ENCODE measurements around the gene FBXO42. TPM values are rescaled to one million over a fixed set of nuclear protein-coding genes. Genes with fewer than 3 reads are reported as not detected.

Gene FBXO42
- total and polyA plus RNA-seq, 9 of the 15 experiments (the other 6 are each of a cell fraction or from before 2014, with no cell fraction given): 7.2 to 24.8 (median 17.4) TPM

DNA sequence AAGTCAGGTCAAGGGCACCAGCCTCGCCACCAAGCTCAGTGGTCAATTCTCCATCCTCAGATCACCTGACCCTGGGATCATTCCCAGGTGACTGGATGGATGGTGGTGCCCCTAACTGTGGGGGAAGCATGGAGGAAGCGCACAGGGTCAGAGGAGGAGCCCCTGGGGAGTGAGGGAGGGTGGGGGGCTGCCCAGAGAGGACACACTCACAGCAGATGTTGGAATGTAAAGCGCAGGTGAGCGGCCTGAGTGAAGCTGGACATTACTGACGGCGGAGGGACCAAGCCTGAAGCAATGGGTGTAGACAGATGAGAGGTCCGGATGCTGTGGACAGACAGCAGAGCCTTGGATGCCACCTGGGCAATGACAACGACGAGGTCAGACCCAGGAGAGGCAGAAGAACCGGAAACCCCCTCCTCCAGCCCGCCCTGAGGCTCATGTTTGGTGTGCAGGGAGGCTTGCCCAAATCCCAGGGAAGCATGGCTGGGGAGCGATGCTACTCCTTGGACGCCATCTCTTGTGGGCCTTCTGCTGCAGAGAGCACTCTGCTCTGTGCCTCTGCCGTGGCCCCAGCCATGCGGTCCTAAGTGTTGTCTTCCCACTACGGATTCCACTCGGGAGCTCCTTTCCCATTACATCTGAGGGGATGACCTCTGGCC is 109.6 kb downstream of the FBXO42 start:
- Histone ChIP-seq H3K4me2 (ENCODE audit: insufficient read depth, low read length) (no peak overlapping the region), H4K20me1 (replicated peaks; ENCODE audit: control insufficient read depth, insufficient read depth, low read length) (no peaks in the 10 kb centered on the region), H3K4me3 (no peak overlapping the region), H3K4me1 (replicated peaks in 1 of 2; ENCODE audit: control insufficient read depth in 2 of 2, insufficient read depth in 2 of 2, low read length in 2 of 2) (peaks cover 9 to 28% of the 10 kb centered on the region in 2 experiments), H3K36me3 (ENCODE audit: control insufficient read depth, insufficient read depth, low read length) (peaks cover 10% of the 10 kb centered on the region), H3K9me3 (replicated peaks; ENCODE audit: control insufficient read depth, insufficient read depth, low read depth, low read length) (no peaks in the 10 kb centered on the region), H3K79me2 (ENCODE audit: control insufficient read depth, insufficient read depth, low read length) (no peaks in the 10 kb centered on the region), H3K9me1 (ENCODE audit: control insufficient read depth, insufficient read depth, low read length) (no peaks in the 10 kb centered on the region), H2AFZ (ENCODE audit: low read depth, low read length) (no peak overlapping the region), H3K27ac (ENCODE audit: extremely low read depth, low read depth, low read length) (no peak overlapping the region), H3K9ac (ENCODE audit: insufficient read depth in 1 of 2, low read depth in 2 of 2, low read length in 2 of 2) (peak overlapping the region in 1 of 2 experiments; percentile 72; a peak in 2 of 4 replicates), H3K27me3 (ENCODE audit: control insufficient read depth in 2 of 2, insufficient read depth in 2 of 2, low read length in 2 of 2) (no peaks in the 10 kb centered on the region)
- ChIA-PET CTCF (ENCODE audit: low intra/inter-chr PET ratio) (interaction anchor here (2.7 kb wide), 1 partner anchor 164 kb away, joined by 38 read pairs; no protein-coding TSS in a partner anchor), POLR2A (interaction anchor here (0.6 to 1.6 kb wide), 12 partner anchors 11 to 546 kb away, joined by 3 to 6 read pairs (median 4); no protein-coding TSS in a partner anchor)
- in situ Hi-C loops (cut with MboI) (loop anchor here (5.0 kb wide), 1 partner anchor 160 kb away; no protein-coding TSS in a partner anchor), intact Hi-C loops (cut with micrococcal nuclease) (no loop called here)
- DNase-seq (ENCODE audit: extremely low read depth in 1 of 4, low spot score in 3 of 4) (no peak), ATAC-seq (no peak), FAIRE-seq (no peak)
- WGBS (ENCODE audit: insufficient coverage, low coverage, missing lambda C conversion rate): 60% methylated on average over 17 of the region's 17 CpGs
- TF ChIP-seq FOXP1 (CRISPR knock-in tag; IDR thresholded peaks at IDR 0.05) (no peak), POLR2G (IDR thresholded peaks at IDR 0.05; ENCODE audit: low read depth, low read length) (peak; percentile 68), RBM22 (IDR thresholded peaks at IDR 0.05; ENCODE audit: low read depth, low read length, poor library complexity, severe bottlenecking) (peak; percentile 79)
- BruUV-seq (replicated peaks): no TSS peak

DNA sequence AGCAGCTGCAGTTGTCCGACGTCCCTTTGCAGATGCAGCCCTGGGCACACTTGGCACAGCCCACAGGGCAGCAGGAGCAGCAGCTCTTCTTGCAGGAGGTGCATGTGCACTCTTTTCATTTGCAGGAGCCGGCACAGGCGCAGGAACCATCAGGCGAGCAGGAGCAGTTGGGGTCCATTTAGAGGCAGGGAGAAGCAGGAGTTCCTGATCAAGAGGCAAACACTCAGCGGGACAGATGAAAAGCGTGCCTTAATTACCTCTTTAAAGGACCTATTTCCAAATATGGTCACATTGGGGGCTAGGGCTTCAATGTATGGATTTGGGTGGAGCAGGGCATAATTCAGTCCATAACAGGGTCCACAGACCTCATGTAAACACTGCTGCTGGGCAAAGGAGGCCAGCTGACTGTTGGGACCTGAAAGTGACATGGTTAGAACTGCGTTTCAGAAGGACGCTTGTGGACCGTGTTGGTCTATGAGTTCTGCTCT is 111.0 kb downstream of the FBXO42 start:
- Histone ChIP-seq H3K9me3 (replicated peaks; ENCODE audit: control insufficient read depth, insufficient read depth, low read depth, low read length) (no peaks in the 10 kb centered on the region), H3K79me2 (ENCODE audit: control insufficient read depth, insufficient read depth, low read length) (peaks cover 6% of the 10 kb centered on the region), H4K20me1 (replicated peaks; ENCODE audit: control insufficient read depth, insufficient read depth, low read length) (no peaks in the 10 kb centered on the region), H3K27me3 (ENCODE audit: control insufficient read depth in 2 of 2, insufficient read depth in 2 of 2, low read length in 2 of 2) (no peaks in the 10 kb centered on the region), H3K4me3 (no peak overlapping the region), H2AFZ (ENCODE audit: low read depth, low read length) (no peak overlapping the region), H3K4me2 (ENCODE audit: insufficient read depth, low read length) (no peak overlapping the region), H3K9me1 (ENCODE audit: control insufficient read depth, insufficient read depth, low read length) (no peaks in the 10 kb centered on the region), H3K36me3 (ENCODE audit: control insufficient read depth, insufficient read depth, low read length) (no peaks in the 10 kb centered on the region), H3K27ac (ENCODE audit: extremely low read depth, low read depth, low read length) (no peak overlapping the region), H3K9ac (ENCODE audit: insufficient read depth in 1 of 2, low read depth in 2 of 2, low read length in 2 of 2) (0 out of 4 replicates have a peak overlapping the region, but pooled peaks of 1 of the 2 experiments have one; percentile 5), H3K4me1 (replicated peaks in 1 of 2; ENCODE audit: control insufficient read depth in 2 of 2, insufficient read depth in 2 of 2, low read length in 2 of 2) (peaks cover 21 to 30% of the 10 kb centered on the region in 2 experiments; a peak in 4 of 5 replicates)
- CTCF ChIA-PET (ENCODE audit: low intra/inter-chr PET ratio): no interaction called here
- in situ Hi-C loops (cut with MboI): loop anchor here (5.0 kb wide), 1 partner anchor 159 kb away; no protein-coding TSS in a partner anchor
- no peak for FAIRE-seq
- 83% methylated on average over 10 of the region's 10 CpGs for WGBS (ENCODE audit: insufficient coverage, low coverage, missing lambda C conversion rate)
- intact Hi-C loops (cut with micrococcal nuclease): no loop called here
- ATAC-seq: no peak
- BruUV-seq (replicated peaks): no TSS peak
- POLR2A ChIA-PET: interaction anchor here (0.7 to 1.4 kb wide), 4 partner anchors 10 to 123 kb away, joined by 3 to 6 read pairs (median 4); no protein-coding TSS in a partner anchor
- no peak for DNase-seq (ENCODE audit: extremely low read depth in 1 of 4, low spot score in 3 of 4)
- TF ChIP-seq, protein P1, sequence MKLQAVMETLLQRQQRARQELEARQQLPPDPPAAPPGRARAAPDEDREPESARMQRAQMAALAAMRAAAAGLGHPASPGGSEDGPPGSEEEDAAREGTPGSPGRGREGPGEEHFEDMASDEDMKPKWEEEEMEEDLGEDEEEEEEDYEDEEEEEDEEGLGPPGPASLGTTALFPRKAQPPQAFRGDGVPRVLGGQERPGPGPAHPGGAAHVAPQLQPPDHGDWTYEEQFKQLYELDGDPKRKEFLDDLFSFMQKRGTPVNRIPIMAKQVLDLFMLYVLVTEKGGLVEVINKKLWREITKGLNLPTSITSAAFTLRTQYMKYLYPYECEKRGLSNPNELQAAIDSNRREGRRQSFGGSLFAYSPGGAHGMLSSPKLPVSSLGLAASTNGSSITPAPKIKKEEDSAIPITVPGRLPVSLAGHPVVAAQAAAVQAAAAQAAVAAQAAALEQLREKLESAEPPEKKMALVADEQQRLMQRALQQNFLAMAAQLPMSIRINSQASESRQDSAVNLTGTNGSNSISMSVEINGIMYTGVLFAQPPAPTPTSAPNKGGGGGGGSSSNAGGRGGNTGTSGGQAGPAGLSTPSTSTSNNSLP (IDR thresholded peaks at IDR 0.05; ENCODE audit: borderline replicate concordance, low read depth, low read length): no peak
- TF ChIP-seq, protein P2, sequence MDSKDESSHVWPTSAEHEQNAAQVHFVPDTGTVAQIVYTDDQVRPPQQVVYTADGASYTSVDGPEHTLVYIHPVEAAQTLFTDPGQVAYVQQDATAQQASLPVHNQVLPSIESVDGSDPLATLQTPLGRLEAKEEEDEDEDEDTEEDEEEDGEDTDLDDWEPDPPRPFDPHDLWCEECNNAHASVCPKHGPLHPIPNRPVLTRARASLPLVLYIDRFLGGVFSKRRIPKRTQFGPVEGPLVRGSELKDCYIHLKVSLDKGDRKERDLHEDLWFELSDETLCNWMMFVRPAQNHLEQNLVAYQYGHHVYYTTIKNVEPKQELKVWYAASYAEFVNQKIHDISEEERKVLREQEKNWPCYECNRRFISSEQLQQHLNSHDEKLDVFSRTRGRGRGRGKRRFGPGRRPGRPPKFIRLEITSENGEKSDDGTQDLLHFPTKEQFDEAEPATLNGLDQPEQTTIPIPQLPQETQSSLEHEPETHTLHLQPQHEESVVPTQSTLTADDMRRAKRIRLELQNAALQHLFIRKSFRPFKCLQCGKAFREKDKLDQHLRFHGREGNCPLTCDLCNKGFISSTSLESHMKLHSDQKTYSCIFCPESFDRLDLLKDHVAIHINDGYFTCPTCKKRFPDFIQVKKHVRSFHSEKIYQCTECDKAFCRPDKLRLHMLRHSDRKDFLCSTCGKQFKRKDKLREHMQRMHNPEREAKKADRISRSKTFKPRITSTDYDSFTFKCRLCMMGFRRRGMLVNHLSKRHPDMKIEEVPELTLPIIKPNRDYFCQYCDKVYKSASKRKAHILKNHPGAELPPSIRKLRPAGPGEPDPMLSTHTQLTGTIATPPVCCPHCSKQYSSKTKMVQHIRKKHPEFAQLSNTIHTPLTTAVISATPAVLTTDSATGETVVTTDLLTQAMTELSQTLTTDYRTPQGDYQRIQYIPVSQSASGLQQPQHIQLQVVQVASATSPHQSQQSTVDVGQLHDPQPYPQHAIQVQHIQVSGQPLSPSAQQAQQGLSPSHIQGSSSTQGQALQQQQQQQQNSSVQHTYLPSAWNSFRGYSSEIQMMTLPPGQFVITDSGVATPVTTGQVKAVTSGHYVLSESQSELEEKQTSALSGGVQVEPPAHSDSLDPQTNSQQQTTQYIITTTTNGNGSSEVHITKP (IDR thresholded peaks at IDR 0.05; ENCODE audit: partially characterized antibody): peak; percentile 23
- TF ChIP-seq, protein P3, sequence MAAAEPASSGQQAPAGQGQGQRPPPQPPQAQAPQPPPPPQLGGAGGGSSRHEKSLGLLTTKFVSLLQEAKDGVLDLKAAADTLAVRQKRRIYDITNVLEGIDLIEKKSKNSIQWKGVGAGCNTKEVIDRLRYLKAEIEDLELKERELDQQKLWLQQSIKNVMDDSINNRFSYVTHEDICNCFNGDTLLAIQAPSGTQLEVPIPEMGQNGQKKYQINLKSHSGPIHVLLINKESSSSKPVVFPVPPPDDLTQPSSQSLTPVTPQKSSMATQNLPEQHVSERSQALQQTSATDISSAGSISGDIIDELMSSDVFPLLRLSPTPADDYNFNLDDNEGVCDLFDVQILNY (CRISPR knock-in tag; IDR thresholded peaks at IDR 0.05): no peak

All from K562 (cell line).